H1 (cell line): Measurements from ENCODE around the gene CCNE1. TPM values are rescaled to one million over a fixed set of nuclear protein-coding genes. Genes with fewer than 3 reads are reported as not detected.

Source experiments
- CTCF ChIA-PET: fragments of 300-600 bp; sonication (Branson Sonifier 250); formaldehyde crosslinking; loops from one replicate; lab custom pipeline; 2021; ENCODE audit not compliant: partially characterized antibody; lab: Charles Lee
- POLR2A ChIA-PET: fragments of 300-600 bp; sonication (Branson Sonifier 250); formaldehyde crosslinking; loops from one replicate; lab custom pipeline; 2021; ENCODE audit warnings: inconsistent platforms; ENCODE audit not compliant: partially characterized antibody; lab: Charles Lee
- DNase-seq, 2 experiments: peaks; one replicate each; pipeline versions ENCODE4 v3.0.0 to v3.0.0-alpha.2; 2010 to 2022; ENCODE audit warnings: low spot score in 2 of 2, low read depth in 1 of 2, mixed read lengths in 1 of 2
- FAIRE-seq: peaks from 2 replicates; lab custom pipeline; 2011; peaks lifted over from hg19 to GRCh38; lab: Jason Lieb, UNC
- H2AFZ ChIP-seq: 2 replicates; pipeline ENCODE4 v1.8.1; 2012; ENCODE audit warnings: low read length, inconsistent platforms
- H2AK5ac ChIP-seq: 2 replicates; pipeline ENCODE4 v1.6.1; 2013; ENCODE audit warnings: low read depth, low read length
- H2BK120ac ChIP-seq: replicated peaks from 2 replicates; pipeline ENCODE3; 2013; ENCODE audit warnings: low read depth, low read length, inconsistent platforms
- H2BK12ac ChIP-seq: 2 replicates; pipeline ENCODE4 v1.6.1; 2013; ENCODE audit warnings: low read depth, low read length
- H2BK15ac ChIP-seq: 2 replicates; pipeline ENCODE4 v1.6.1; 2013; ENCODE audit warnings: low read length
- H2BK20ac ChIP-seq: 2 replicates; pipeline ENCODE4 v1.6.1; 2013; ENCODE audit warnings: low read length
- H2BK5ac ChIP-seq: 2 replicates; pipeline ENCODE4 v1.6.1; 2013; ENCODE audit warnings: low read depth, low read length
- H3K14ac ChIP-seq: 2 replicates; pipeline ENCODE4 v1.6.1; 2013; ENCODE audit warnings: inconsistent platforms; ENCODE audit not compliant: insufficient read length
- H3K18ac ChIP-seq: 2 replicates; pipeline ENCODE4 v1.6.1; 2013; ENCODE audit warnings: low read length; ENCODE audit errors: extremely low read depth
- H3K23ac ChIP-seq: 2 replicates; pipeline ENCODE4 v1.6.1; 2013; ENCODE audit warnings: inconsistent platforms; ENCODE audit not compliant: insufficient read length
- H3K23me2 ChIP-seq: 2 replicates; pipeline ENCODE4 v1.6.1; 2013; ENCODE audit warnings: low read depth, low read length
- H3K27ac ChIP-seq: 2 replicates; pipeline ENCODE4 v1.6.1; 2011; ENCODE audit warnings: low read depth, low read length, inconsistent platforms
- H3K27me3 ChIP-seq, 4 experiments: replicated peaks in 1 of 4; 1 replicate in 1 of 4; 2 replicates in 3 of 4; pipeline versions ENCODE4 v1.6.1 to v1.8.1; 2011 to 2013; ENCODE audit warnings: low read length in 3 of 4, mild to moderate bottlenecking in 3 of 4, inconsistent platforms in 2 of 4, mixed read lengths in 2 of 4, moderate library complexity in 1 of 4; ENCODE audit not compliant: control insufficient read depth in 3 of 4, insufficient read depth in 3 of 4; ENCODE audit errors: extremely low read depth in 1 of 4
- H3K36me3 ChIP-seq, 4 experiments: 2 replicates each; pipeline versions ENCODE4 v1.6.1 to v1.8.1; 2011 to 2013; ENCODE audit warnings: mild to moderate bottlenecking in 4 of 4, low read length in 3 of 4, moderate library complexity in 2 of 4, control low read depth in 1 of 4, inconsistent platforms in 1 of 4; ENCODE audit not compliant: insufficient read depth in 4 of 4, control insufficient read depth in 2 of 4
- H3K4ac ChIP-seq: replicated peaks from 2 replicates; pipeline ENCODE3; 2013; ENCODE audit warnings: low read length, low read depth, mixed read lengths, inconsistent platforms; ENCODE audit not compliant: insufficient read length
- H3K4me1 ChIP-seq, 4 experiments: replicated peaks in 1 of 4; 1 replicate in 1 of 4; 2 replicates in 3 of 4; pipeline versions ENCODE4 v1.6.1 to v1.8.1; 2011 to 2013; ENCODE audit warnings: low read length in 3 of 4, inconsistent platforms in 2 of 4, mixed read lengths in 1 of 4; ENCODE audit not compliant: insufficient read depth in 4 of 4, control insufficient read depth in 3 of 4
- H3K4me2 ChIP-seq, 2 experiments: 2 replicates each; pipeline versions ENCODE4 v1.6.1 to v1.8.1; 2011 to 2013; ENCODE audit warnings: low read depth in 2 of 2, low read length in 2 of 2, control low read depth in 1 of 2, inconsistent platforms in 1 of 2, mild to moderate bottlenecking in 1 of 2; ENCODE audit not compliant: insufficient read depth in 1 of 2
- H3K4me3 ChIP-seq, 4 experiments: fragments of 200-600, 300-600 bp in 1 of 4; sonication (generic), shearing (Covaris generic), sonication (Bioruptor Twin) in 1 of 4; 2 replicates each; pipeline versions ENCODE4 v1.5.1 to v1.8.1; 2011 to 2016; ENCODE audit warnings: low read length in 4 of 4, low read depth in 3 of 4, control low read depth in 2 of 4, inconsistent platforms in 2 of 4, mild to moderate bottlenecking in 2 of 4, mixed read lengths in 1 of 4, moderate library complexity in 1 of 4; ENCODE audit not compliant: insufficient read depth in 2 of 4; ENCODE audit errors: extremely low read depth in 1 of 4
- H3K56ac ChIP-seq: replicated peaks from 2 replicates; pipeline ENCODE3; 2013; ENCODE audit warnings: low read depth, mild to moderate bottlenecking, mixed read lengths, low read length, inconsistent platforms; ENCODE audit not compliant: insufficient read length
- H3K79me1 ChIP-seq: 2 replicates; pipeline ENCODE4 v1.6.1; 2013; ENCODE audit warnings: low read depth, low read length, control low read depth
- H3K79me2 ChIP-seq, 2 experiments: 2 replicates each; pipeline versions ENCODE4 v1.6.1 to v1.8.1; 2012 to 2013; ENCODE audit warnings: low read length in 2 of 2, mild to moderate bottlenecking in 2 of 2, inconsistent platforms in 1 of 2; ENCODE audit not compliant: insufficient read depth in 2 of 2, control insufficient read depth in 1 of 2
- H3K9ac ChIP-seq, 4 experiments: replicated peaks in 1 of 4; 1 replicate in 1 of 4; 2 replicates in 3 of 4; pipeline versions ENCODE4 v1.6.1 to v1.8.1; 2011 to 2013; ENCODE audit warnings: low read depth in 3 of 4, low read length in 3 of 4, control low read depth in 2 of 4, mild to moderate bottlenecking in 2 of 4, moderate library complexity in 2 of 4, inconsistent platforms in 1 of 4; ENCODE audit errors: extremely low read depth in 1 of 4
- H3K9me3 ChIP-seq, 2 experiments: 2 replicates each; pipeline versions ENCODE4 v1.6.1 to v1.8.1; 2012 to 2013; ENCODE audit warnings: mild to moderate bottlenecking in 2 of 2, moderate library complexity in 2 of 2, control low read depth in 1 of 2, inconsistent platforms in 1 of 2, low read depth in 1 of 2, low read length in 1 of 2, mixed read lengths in 1 of 2; ENCODE audit not compliant: insufficient read depth in 2 of 2
- H4K20me1 ChIP-seq, 2 experiments: replicated peaks in 1 of 2; 2 replicates each; pipeline versions ENCODE3 to v1.8.1; 2011 to 2013; ENCODE audit warnings: inconsistent platforms in 2 of 2, low read length in 2 of 2, mild to moderate bottlenecking in 1 of 2; ENCODE audit not compliant: insufficient read depth in 2 of 2, control insufficient read depth in 1 of 2
- H4K5ac ChIP-seq: 2 replicates; pipeline ENCODE4 v1.6.1; 2013; ENCODE audit warnings: low read length, low read depth, mixed read lengths, inconsistent platforms; ENCODE audit not compliant: insufficient read length
- H4K8ac ChIP-seq: 2 replicates; pipeline ENCODE4 v1.8.0; 2013; ENCODE audit warnings: mild to moderate bottlenecking, moderate library complexity, low read length, inconsistent platforms; ENCODE audit not compliant: insufficient read depth; ENCODE audit errors: extremely low read depth
- H4K91ac ChIP-seq: replicated peaks from 2 replicates; pipeline ENCODE3; 2013; ENCODE audit warnings: low read length, mixed read lengths, inconsistent platforms; ENCODE audit not compliant: insufficient read length
- CHD2 ChIP-seq: IDR thresholded peaks from 2 replicates; pipeline ENCODE4 v1.6.1; 2012; ENCODE audit warnings: low read length, improper control_type of control experiment
- EGR1 ChIP-seq: IDR thresholded peaks from 2 replicates; pipeline ENCODE4 v1.6.1; 2011; ENCODE audit warnings: low read depth, low read length, borderline replicate concordance
- EZH2 ChIP-seq: fragments of 200-600 bp; sonication (generic); IDR thresholded peaks from 2 replicates; pipeline ENCODE4 v1.7.1; 2012; ENCODE audit warnings: low read depth, mild to moderate bottlenecking, moderate library complexity, low read length, inconsistent platforms; ENCODE audit not compliant: severe bottlenecking
- HDAC6 ChIP-seq: IDR thresholded peaks from one replicate; pipeline ENCODE4 v1.7.1; 2012; ENCODE audit warnings: low read depth, mild to moderate bottlenecking, inconsistent platforms, low read length, moderate library complexity
- JUND ChIP-seq: IDR thresholded peaks from 2 replicates; pipeline ENCODE4 v1.6.1; 2011; ENCODE audit warnings: mild to moderate bottlenecking, improper control_type of control experiment, low read length
- KDM1A ChIP-seq: fragments of 200-600, 300-600 bp; sonication (generic); IDR thresholded peaks from 2 replicates; pipeline ENCODE4 v1.7.1; 2016; ENCODE audit warnings: mild to moderate bottlenecking, low read length, borderline replicate concordance
- NANOG ChIP-seq: IDR thresholded peaks from 2 replicates; pipeline ENCODE4 v1.6.1; 2011; ENCODE audit warnings: low read length, low read depth, mild to moderate bottlenecking, inconsistent platforms; ENCODE audit not compliant: insufficient read depth, poor library complexity, severe bottlenecking
- NRF1 ChIP-seq: IDR thresholded peaks from 2 replicates; pipeline ENCODE4 v1.6.1; 2011; ENCODE audit warnings: mild to moderate bottlenecking, low read depth, low read length, improper control_type of control experiment
- PHF8 ChIP-seq: fragments of 200-600 bp; sonication (generic); conservative IDR thresholded peaks from 2 replicates; pipeline ENCODE4 v1.7.1; 2012; ENCODE audit warnings: low read depth, mild to moderate bottlenecking, inconsistent platforms, low read length, moderate library complexity
- SP4 ChIP-seq: IDR thresholded peaks from 2 replicates; pipeline ENCODE4 v1.6.1; 2012; ENCODE audit warnings: low read length, inconsistent platforms
- SUZ12 ChIP-seq: fragments of 200-600 bp; sonication (generic); IDR thresholded peaks from 2 replicates; pipeline ENCODE4 v1.6.1; 2012; ENCODE audit warnings: mild to moderate bottlenecking, inconsistent platforms, low read length, moderate library complexity, mixed read lengths
- TEAD4 ChIP-seq: IDR thresholded peaks from 2 replicates; pipeline ENCODE4 v1.6.1; 2012; ENCODE audit warnings: low read depth, low read length, inconsistent platforms, mixed read lengths
- WGBS, 2 experiments: shearing (Covaris generic) in 1 of 2; methylation state at CpG; one replicate each; pipeline versions ENCODE4 v1.1.6 to v1.1.7; 2013 to 2015; ENCODE audit warnings: low lambda C conversion rate in 2 of 2, mixed read lengths in 2 of 2, inconsistent platforms in 1 of 2, low coverage in 1 of 2, missing lambda C conversion rate in 1 of 2; ENCODE audit not compliant: insufficient replicate concordance in 2 of 2, insufficient coverage in 1 of 2, insufficient read length in 1 of 2; ENCODE audit errors: extremely low coverage in 1 of 2, missing lambda C conversion rate in 1 of 2; 5-methylcytosine and 5-hydroxymethylcytosine counted together
- polyA plus RNA-seq, 7 experiments: library from polyadenylated mRNA; depleted of rRNA in 3 of 7; stranded (reverse) in 5 of 7; unstranded in 2 of 7; fragments of >200 nt in 5 of 7; fragments of 200-250 nt in 2 of 7; gene quantifications; 1 replicate in 5 of 7; 2 replicates in 1 of 7; 4 replicates in 1 of 7; pipeline versions ENCODE4 v1.2.1 to v1.2.3, GENCODE V29; 2011 to 2013; ENCODE audit warnings: missing spikeins in 2 of 7, mixed read lengths in 2 of 7
- total RNA-seq: library from RNA; stranded (reverse); fragmentation: NEBNext Ultra II Directional; extraction: Animal tissue kit (Norgen Biotek cat#: 25700); gene quantifications from 2 replicates; pipeline ENCODE4 v1.2.1, GENCODE V29; 2021

The CCNE1 gene
- total and polyA plus RNA-seq, 2 of the 8 experiments (the other 6 are each of a cell fraction or from before 2014, with no cell fraction given), result 43.2 to 44.6 TPM

- Histone ChIP-seq H2AFZ (no peak overlapping the region), H4K8ac (no peak overlapping the region), H4K20me1 (no peaks in the 10 kb centered on the region), H3K79me2 (no peaks in the 10 kb centered on the region), H3K79me1 (no peaks in the 10 kb centered on the region), H2BK15ac (no peak overlapping the region), H4K91ac (no peak overlapping the region), H3K23me2 (peaks cover 9% of the 10 kb centered on the region; the same call in 1 of the 2 replicates), H2AK5ac (no peak overlapping the region), H3K4ac (no peak overlapping the region), H2BK12ac (no peak overlapping the region), H3K27ac (no peak overlapping the region), H2BK5ac (no peak overlapping the region), H3K4me1 (peaks cover 0 to 4% (median 1%) of the 10 kb centered on the region in 4 experiments; a peak in 4 of 7 replicates), H3K36me3 (no peaks in the 10 kb centered on the region), H3K4me3 (no peak overlapping the region), H3K4me2 (no peak overlapping the region), H3K56ac (no peak overlapping the region), H4K5ac (no peak overlapping the region), H3K9me3 (0 out of 4 replicates have a peak, but pooled peaks cover 0 to 3% of the 10 kb centered on the region in 2 experiments), H3K27me3 (peaks cover 0 to 14% (median 10%) of the 10 kb centered on the region in 4 experiments; a peak in 6 of 7 replicates), H3K18ac (no peak overlapping the region), H3K23ac (no peak overlapping the region), H2BK20ac (no peak overlapping the region), H3K14ac (no peak overlapping the region), H3K9ac (no peak overlapping the region), H2BK120ac (no peak overlapping the region)
- TF ChIP-seq TEAD4, result no peak
- no peak for TF ChIP-seq CHD2
- no peak for TF ChIP-seq SP4
- no peak for TF ChIP-seq PHF8
- no peak for TF ChIP-seq EZH2
- TF ChIP-seq JUND, result no peak
- no peak for TF ChIP-seq SUZ12
- no peak for TF ChIP-seq HDAC6
- TF ChIP-seq NRF1, result no peak
- no peak for TF ChIP-seq KDM1A
- no peak for TF ChIP-seq EGR1
- TF ChIP-seq NANOG, result no peak
- ChIA-PET POLR2A (interaction anchor here (1.2 kb wide), 1 partner anchor 111 kb away, joined by 4 read pairs; no protein-coding TSS in a partner anchor), CTCF (interaction anchor here (0.6 to 8.8 kb wide), 11 partner anchors 9 to 142 kb away, joined by 3 to 134 read pairs (median 7); no protein-coding TSS in a partner anchor)
- FAIRE-seq, result no peak
- WGBS, 2 experiments, result 54% methylated on average over 2 of the region's 2 CpGs; no CpG with 5 or more reads in 1 of the 2 experiments
- DNase-seq, result no peak
Observed at GRCh38 chr19:29871143-29871542, 59.4 kb downstream of the CCNE1 start.
